ENCODE measurements around the gene PIP5KL1.

- TF ChIP-seq, protein P1, sequence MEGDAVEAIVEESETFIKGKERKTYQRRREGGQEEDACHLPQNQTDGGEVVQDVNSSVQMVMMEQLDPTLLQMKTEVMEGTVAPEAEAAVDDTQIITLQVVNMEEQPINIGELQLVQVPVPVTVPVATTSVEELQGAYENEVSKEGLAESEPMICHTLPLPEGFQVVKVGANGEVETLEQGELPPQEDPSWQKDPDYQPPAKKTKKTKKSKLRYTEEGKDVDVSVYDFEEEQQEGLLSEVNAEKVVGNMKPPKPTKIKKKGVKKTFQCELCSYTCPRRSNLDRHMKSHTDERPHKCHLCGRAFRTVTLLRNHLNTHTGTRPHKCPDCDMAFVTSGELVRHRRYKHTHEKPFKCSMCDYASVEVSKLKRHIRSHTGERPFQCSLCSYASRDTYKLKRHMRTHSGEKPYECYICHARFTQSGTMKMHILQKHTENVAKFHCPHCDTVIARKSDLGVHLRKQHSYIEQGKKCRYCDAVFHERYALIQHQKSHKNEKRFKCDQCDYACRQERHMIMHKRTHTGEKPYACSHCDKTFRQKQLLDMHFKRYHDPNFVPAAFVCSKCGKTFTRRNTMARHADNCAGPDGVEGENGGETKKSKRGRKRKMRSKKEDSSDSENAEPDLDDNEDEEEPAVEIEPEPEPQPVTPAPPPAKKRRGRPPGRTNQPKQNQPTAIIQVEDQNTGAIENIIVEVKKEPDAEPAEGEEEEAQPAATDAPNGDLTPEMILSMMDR (IDR thresholded peaks at IDR 0.05): no peak
- TF ChIP-seq POLR2A (IDR thresholded peaks at IDR 0.05) (no peak), POLR2AphosphoS5 (IDR thresholded peaks at IDR 0.05) (no peak)
Observed at GRCh38 chr9:127974001-127974768, 43.6 kb upstream of the PIP5KL1 start.

Measured in prostate gland (tissue), 2 donors.